K562 (cell line): ENCODE data around the gene PHOSPHO1. TPM values are rescaled to one million over a fixed set of nuclear protein-coding genes. Genes with fewer than 3 reads are reported as not detected.

Source experiments
- CHD1 ChIP-seq: fragments of 200-600 bp; sonication (generic); IDR thresholded peaks from one replicate; pipeline ENCODE4 v1.6.1; 2012; ENCODE audit warnings: mild to moderate bottlenecking, moderate library complexity, low read length, inconsistent platforms
- CXXC5 ChIP-seq: fragments of 250-450 bp; sonication (Bioruptor Pico); IDR thresholded peaks from 2 replicates; pipeline ENCODE4 v1.8.0; 2022; ENCODE audit warnings: inconsistent platforms, mild to moderate bottlenecking, moderate library complexity
- E2F1 ChIP-seq: sonication (generic); formaldehyde crosslinking; IDR thresholded peaks from 2 replicates; pipeline ENCODE4 v1.8.1; 2023; ENCODE audit warnings: mild to moderate bottlenecking, missing genetic modification reagents, moderate library complexity
- E2F5 ChIP-seq: sonication (generic); formaldehyde crosslinking; IDR thresholded peaks from 2 replicates; pipeline ENCODE4 v1.8.0; 2022; ENCODE audit warnings: mild to moderate bottlenecking, missing genetic modification reagents
- E2F6 ChIP-seq, 2 experiments: IDR thresholded peaks; 2 replicates each; pipeline ENCODE4 v1.6.1; 2011; ENCODE audit warnings: borderline replicate concordance in 1 of 2, control low read depth in 1 of 2, low read depth in 1 of 2, low read length in 1 of 2, mild to moderate bottlenecking in 1 of 2, mixed read lengths in 1 of 2, moderate library complexity in 1 of 2; ENCODE audit not compliant: insufficient read depth in 1 of 2, insufficient read length in 1 of 2, poor library complexity in 1 of 2, severe bottlenecking in 1 of 2; ENCODE audit errors: extremely low read depth in 1 of 2
- HLTF ChIP-seq: fragments of 450-650 bp; IDR thresholded peaks from 2 replicates; pipeline ENCODE4 v1.6.1; 2016
- JUND ChIP-seq, 2 experiments: IDR thresholded peaks; 2 replicates in 1 of 2; 3 replicates in 1 of 2; pipeline ENCODE4 v1.6.1; 2011; ENCODE audit warnings: borderline replicate concordance in 2 of 2, low read depth in 2 of 2, low read length in 2 of 2, improper control_type of control experiment in 1 of 2, missing biosample characterization in 1 of 2, missing genetic modification characterization in 1 of 2, missing genetic modification reagents in 1 of 2
- MTA2 ChIP-seq: fragments of 450-650 bp; IDR thresholded peaks from 2 replicates; pipeline ENCODE4 v1.6.1; 2016; ENCODE audit warnings: low read depth
- MYC ChIP-seq, 2 experiments: fragments of 250-450 bp in 1 of 2; sonication (Bioruptor Pico) in 1 of 2; IDR thresholded peaks; 2 replicates each; pipeline versions ENCODE4 v1.5.1 to v1.6.1; 2012 to 2021; ENCODE audit warnings: low read depth in 2 of 2, borderline replicate concordance in 1 of 2, improper control_type of control experiment in 1 of 2, low read length in 1 of 2, mild to moderate bottlenecking in 1 of 2, moderate library complexity in 1 of 2
- NCOR1 ChIP-seq: fragments of 450-650 bp; IDR thresholded peaks from 2 replicates; pipeline ENCODE4 v1.6.1; 2016; ENCODE audit warnings: mild to moderate bottlenecking, moderate library complexity
- NONO ChIP-seq, 2 experiments: fragments of 200-400 bp in 1 of 2; fragments of 450-650 bp in 1 of 2; formaldehyde crosslinking in 1 of 2; IDR thresholded peaks; 2 replicates each; pipeline ENCODE4 v1.6.1; 2017; ENCODE audit warnings: low read depth in 2 of 2, mild to moderate bottlenecking in 2 of 2, moderate library complexity in 2 of 2, low read length in 1 of 2
- PHF8 ChIP-seq: fragments of 200-600 bp; sonication (generic); IDR thresholded peaks from 2 replicates; pipeline ENCODE4 v1.6.1; 2012; ENCODE audit warnings: mixed run types, mild to moderate bottlenecking, inconsistent platforms, low read length, moderate library complexity, borderline replicate concordance
- RBM15 ChIP-seq: fragments of 200-400 bp; formaldehyde crosslinking; IDR thresholded peaks from 2 replicates; pipeline ENCODE4 v1.6.1; 2018; ENCODE audit warnings: mild to moderate bottlenecking, low read length, moderate library complexity; ENCODE audit not compliant: insufficient read depth
- TCF7 ChIP-seq: sonication (generic); IDR thresholded peaks from 2 replicates; pipeline ENCODE4 v1.6.1; 2016; ENCODE audit warnings: antibody characterized with exemption, borderline replicate concordance
- YY1 ChIP-seq, 3 experiments: IDR thresholded peaks; 2 replicates each; pipeline ENCODE4 v1.6.1; 2011; ENCODE audit warnings: low read length in 2 of 3, mild to moderate bottlenecking in 2 of 3, moderate library complexity in 2 of 3, borderline replicate concordance in 1 of 3, control low read depth in 1 of 3, low read depth in 1 of 3; ENCODE audit not compliant: insufficient read depth in 3 of 3, insufficient replicate concordance in 2 of 3, control insufficient read depth in 1 of 3, insufficient read length in 1 of 3; ENCODE audit errors: extremely low read depth in 1 of 3
- ZBTB5 ChIP-seq: fragments of 450-650 bp; IDR thresholded peaks from 2 replicates; pipeline ENCODE4 v1.6.1; 2017; ENCODE audit warnings: antibody characterized with exemption
- ZNF445 ChIP-seq: fragments of 250-450 bp; sonication (Bioruptor Pico); IDR thresholded peaks from 2 replicates; pipeline ENCODE4 v1.4.0; 2020; ENCODE audit warnings: low read depth, mild to moderate bottlenecking, moderate library complexity
- ZNF764 ChIP-seq: fragments of 250-450 bp; sonication (Bioruptor Pico); IDR thresholded peaks from 2 replicates; pipeline ENCODE4 v1.4.0; 2020; ENCODE audit warnings: low read depth, mild to moderate bottlenecking, moderate library complexity
- ZNF77 ChIP-seq: fragments of 250-450 bp; sonication (Bioruptor Pico); IDR thresholded peaks from 2 replicates; pipeline ENCODE4 v1.5.0; 2020
- polyA plus RNA-seq, 8 experiments: library from polyadenylated mRNA; depleted of rRNA in 4 of 8; stranded (reverse) in 5 of 8; unstranded in 3 of 8; fragments of >200 nt; fragmentation: Nextera tagmentation in 2 of 8; fragmentation: Illumina TruSeq in 1 of 8; extraction: Ambion mirVana in 2 of 8; extraction: Trizol in 1 of 8; gene quantifications; 2 replicates each; pipeline versions ENCODE4 v1.2.1 to v1.2.3, GENCODE V29; 2011 to 2014; ENCODE audit warnings: inconsistent platforms in 1 of 8, missing spikeins in 1 of 8
- total RNA-seq, 7 experiments: library from RNA; depleted of rRNA in 6 of 7; stranded (reverse); fragments of >200 nt in 6 of 7; fragmentation: Illumina TruSeq in 2 of 7; extraction: Trizol in 2 of 7; gene quantifications; 2 replicates each; pipeline versions ENCODE4 v1.2.1 to v1.2.3, GENCODE V29; 2011 to 2021; ENCODE audit warnings: low replicate concordance in 1 of 7

The PHOSPHO1 gene
- total and polyA plus RNA-seq, 9 of the 15 experiments (the other 6 are each of a cell fraction or from before 2014, with no cell fraction given), result 0.06 to 0.07 TPM; not detected in 7

GRCh38 chr17:49230636-49231562 is at the start of gene PHOSPHO1 (continued):
- no peak for TF ChIP-seq CHD1
- peak; percentile 13; the same call in 1 of the 2 replicates for TF ChIP-seq PHF8
- no peak for TF ChIP-seq ZBTB5
- no peak for TF ChIP-seq E2F1 (CRISPR knock-in tag)
- TF ChIP-seq ZNF77 (CRISPR knock-in tag), result no peak
- no peak for TF ChIP-seq ZNF764 (CRISPR knock-in tag)
- no peak for TF ChIP-seq NCOR1
- no peak for TF ChIP-seq YY1 (IDR thresholded peaks at IDR 0.05; ENCODE audit: borderline replicate concordance in 1 of 3, control insufficient read depth in 1 of 3, extremely low read depth in 1 of 3, insufficient read depth in 3 of 3, insufficient read length in 1 of 3, insufficient replicate concordance in 2 of 3, low read depth in 1 of 3, low read length in 2 of 3)
- TF ChIP-seq CXXC5 (CRISPR knock-in tag), result peak; percentile 63; the same call in 1 of the 2 replicates
- TF ChIP-seq TCF7, result peak; percentile 92
- no peak for TF ChIP-seq RBM15
- TF ChIP-seq MTA2, result no peak
- no peak for TF ChIP-seq JUND (IDR thresholded peaks at IDR 0.05; ENCODE audit: borderline replicate concordance, low read depth, low read length)
- no peak for TF ChIP-seq JUND (tag; IDR thresholded peaks at IDR 0.05; ENCODE audit: borderline replicate concordance, low read depth, low read length)
- TF ChIP-seq NONO (IDR thresholded peaks at IDR 0.05; ENCODE audit: low read depth in 2 of 2, low read length in 1 of 2), result no peak
- TF ChIP-seq E2F5 (CRISPR knock-in tag), result no peak
- TF ChIP-seq HLTF, result no peak
- TF ChIP-seq ZNF445 (CRISPR knock-in tag), result no peak
- TF ChIP-seq MYC (IDR thresholded peaks at IDR 0.05; ENCODE audit: low read depth, low read length), result no peak; the same call in 1 of the 2 replicates
- no peak for TF ChIP-seq MYC (CRISPR knock-in tag; IDR thresholded peaks at IDR 0.05; ENCODE audit: borderline replicate concordance, low read depth)
- no peak for TF ChIP-seq E2F6 (IDR thresholded peaks at IDR 0.05; ENCODE audit: borderline replicate concordance in 1 of 2, extremely low read depth in 1 of 2, insufficient read depth in 1 of 2, insufficient read length in 1 of 2, low read depth in 1 of 2, low read length in 1 of 2, poor library complexity in 1 of 2, severe bottlenecking in 1 of 2)
